ENCODE results near the gene DPH7.

The DPH7 gene

DNA sequence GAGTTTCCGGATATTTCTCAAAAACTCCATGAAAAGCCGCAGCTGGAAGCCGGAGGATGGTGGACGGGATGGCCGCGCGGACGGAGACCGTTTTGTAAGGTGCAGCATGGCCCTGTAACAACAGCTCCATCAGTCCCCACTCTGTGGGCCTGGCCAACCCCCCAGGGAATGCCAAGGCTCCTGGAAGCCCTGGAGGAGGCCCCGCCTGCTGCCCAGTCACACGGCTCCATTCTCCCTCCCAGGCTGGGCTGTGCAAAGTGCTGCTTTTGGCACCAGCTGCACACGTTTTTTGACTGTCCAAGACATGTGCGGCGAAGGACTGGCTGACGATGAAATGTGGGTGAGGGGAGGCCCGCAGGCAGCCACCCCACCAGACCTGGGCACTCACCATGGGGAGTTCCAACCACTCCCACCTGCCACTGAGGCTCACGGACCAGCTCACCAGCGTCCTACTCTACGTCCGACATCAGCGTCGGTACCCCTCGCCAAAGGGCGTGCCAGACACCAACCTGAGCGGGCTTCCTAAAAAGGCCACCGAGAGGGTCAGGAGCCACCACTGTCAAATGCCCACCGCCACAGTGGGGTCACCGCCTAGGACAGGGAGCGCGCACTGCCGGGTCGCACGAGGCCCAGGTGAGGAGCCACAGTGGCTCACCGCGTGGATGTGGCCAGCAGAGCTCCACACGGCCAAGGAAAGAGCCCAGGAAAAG is 55.8 kb downstream of the DPH7 start:
- H3K4me1 ChIP-seq (ENCODE audit: insufficient read depth, low read length, poor library complexity, severe bottlenecking) = no peaks in the 10 kb centered on the region
- H3K36me3 ChIP-seq (ENCODE audit: insufficient read depth, low read length) = no peaks in the 10 kb centered on the region
- no peaks in the 10 kb centered on the region for H3K27me3 ChIP-seq (ENCODE audit: insufficient read depth, low read length, poor library complexity, severe bottlenecking)
- no peaks in the 10 kb centered on the region for H3F3A ChIP-seq (ENCODE audit: low read depth)
- H4K20me1 ChIP-seq (ENCODE audit: insufficient read depth, low read length, poor library complexity, severe bottlenecking) = no peaks in the 10 kb centered on the region
- no peak overlapping the region for H3K4me2 ChIP-seq (ENCODE audit: low read depth, low read length, poor library complexity, severe bottlenecking)
- no peaks in the 10 kb centered on the region for H3K9me3 ChIP-seq (ENCODE audit: insufficient read depth, low read depth, low read length)
- H2AFZ ChIP-seq (ENCODE audit: low read length) = no peak overlapping the region
- H3K9ac ChIP-seq (ENCODE audit: low read depth, low read length, poor library complexity, severe bottlenecking) = no peak overlapping the region
- no peaks in the 10 kb centered on the region for H3K79me2 ChIP-seq (ENCODE audit: insufficient read depth, low read length)
- no peak overlapping the region for H3K4me3 ChIP-seq (ENCODE audit: low read length, poor library complexity, severe bottlenecking)
- no peaks in the 10 kb centered on the region for H3K9me2 ChIP-seq (replicated peaks; ENCODE audit: low read depth, low read length)
- TF ChIP-seq EZH2phosphoT487 (IDR thresholded peaks at IDR 0.05; ENCODE audit: borderline replicate concordance) = no peak
- TF ChIP-seq, protein P1, sequence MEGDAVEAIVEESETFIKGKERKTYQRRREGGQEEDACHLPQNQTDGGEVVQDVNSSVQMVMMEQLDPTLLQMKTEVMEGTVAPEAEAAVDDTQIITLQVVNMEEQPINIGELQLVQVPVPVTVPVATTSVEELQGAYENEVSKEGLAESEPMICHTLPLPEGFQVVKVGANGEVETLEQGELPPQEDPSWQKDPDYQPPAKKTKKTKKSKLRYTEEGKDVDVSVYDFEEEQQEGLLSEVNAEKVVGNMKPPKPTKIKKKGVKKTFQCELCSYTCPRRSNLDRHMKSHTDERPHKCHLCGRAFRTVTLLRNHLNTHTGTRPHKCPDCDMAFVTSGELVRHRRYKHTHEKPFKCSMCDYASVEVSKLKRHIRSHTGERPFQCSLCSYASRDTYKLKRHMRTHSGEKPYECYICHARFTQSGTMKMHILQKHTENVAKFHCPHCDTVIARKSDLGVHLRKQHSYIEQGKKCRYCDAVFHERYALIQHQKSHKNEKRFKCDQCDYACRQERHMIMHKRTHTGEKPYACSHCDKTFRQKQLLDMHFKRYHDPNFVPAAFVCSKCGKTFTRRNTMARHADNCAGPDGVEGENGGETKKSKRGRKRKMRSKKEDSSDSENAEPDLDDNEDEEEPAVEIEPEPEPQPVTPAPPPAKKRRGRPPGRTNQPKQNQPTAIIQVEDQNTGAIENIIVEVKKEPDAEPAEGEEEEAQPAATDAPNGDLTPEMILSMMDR (conservative IDR thresholded peaks at IDR 0.05; ENCODE audit: low read length) = no peak

DNA sequence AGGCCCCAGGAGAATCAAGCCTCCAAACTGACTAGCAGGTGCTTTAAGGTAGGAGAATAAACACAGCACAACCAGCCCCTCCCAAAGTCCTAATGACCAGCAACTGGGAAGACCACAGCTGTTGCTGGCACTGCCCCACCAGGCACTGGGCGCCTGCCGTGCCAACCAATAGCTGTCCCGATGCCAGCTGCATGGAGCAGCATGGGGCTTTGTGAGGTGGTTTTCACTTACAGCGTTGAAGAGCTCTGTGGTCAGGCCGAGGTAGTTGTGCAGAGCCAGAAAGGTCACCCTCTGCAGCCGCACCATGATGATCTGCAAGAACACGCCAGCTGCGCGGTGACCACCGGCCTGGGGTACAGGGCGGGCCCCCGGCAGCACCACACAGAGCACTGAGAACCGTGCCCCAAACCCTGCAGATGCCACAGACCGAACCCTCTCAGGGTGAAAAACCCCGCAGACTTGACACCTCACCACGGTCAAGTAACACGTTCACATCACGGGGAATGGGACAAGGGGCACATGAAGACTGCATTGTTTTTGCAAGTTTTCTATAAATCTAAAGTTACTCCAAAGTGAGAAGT is 57.2 kb downstream of the DPH7 start:
- no peaks in the 10 kb centered on the region for H3K36me3 ChIP-seq (ENCODE audit: insufficient read depth, low read length)
- H3F3A ChIP-seq (ENCODE audit: low read depth) = no peaks in the 10 kb centered on the region; the same call in 1 of the 2 replicates
- H3K4me3 ChIP-seq (ENCODE audit: low read length, poor library complexity, severe bottlenecking) = no peak overlapping the region
- no peaks in the 10 kb centered on the region for H3K79me2 ChIP-seq (ENCODE audit: insufficient read depth, low read length)
- H4K20me1 ChIP-seq (ENCODE audit: insufficient read depth, low read length, poor library complexity, severe bottlenecking) = no peaks in the 10 kb centered on the region
- no peak overlapping the region for H3K4me2 ChIP-seq (ENCODE audit: low read depth, low read length, poor library complexity, severe bottlenecking)
- no peaks in the 10 kb centered on the region for H3K9me2 ChIP-seq (replicated peaks; ENCODE audit: low read depth, low read length)
- H3K9ac ChIP-seq (ENCODE audit: low read depth, low read length, poor library complexity, severe bottlenecking) = no peak overlapping the region
- H3K27me3 ChIP-seq (ENCODE audit: insufficient read depth, low read length, poor library complexity, severe bottlenecking) = no peaks in the 10 kb centered on the region
- H3K9me3 ChIP-seq (ENCODE audit: insufficient read depth, low read depth, low read length) = no peaks in the 10 kb centered on the region
- H3K4me1 ChIP-seq (ENCODE audit: insufficient read depth, low read length, poor library complexity, severe bottlenecking) = no peaks in the 10 kb centered on the region
- TF ChIP-seq EZH2phosphoT487 (IDR thresholded peaks at IDR 0.05; ENCODE audit: borderline replicate concordance) = no peak
- TF ChIP-seq, protein P1 (conservative IDR thresholded peaks at IDR 0.05; ENCODE audit: low read length) = no peak
- H2AFZ ChIP-seq (ENCODE audit: low read length) = no peak overlapping the region

DNA sequence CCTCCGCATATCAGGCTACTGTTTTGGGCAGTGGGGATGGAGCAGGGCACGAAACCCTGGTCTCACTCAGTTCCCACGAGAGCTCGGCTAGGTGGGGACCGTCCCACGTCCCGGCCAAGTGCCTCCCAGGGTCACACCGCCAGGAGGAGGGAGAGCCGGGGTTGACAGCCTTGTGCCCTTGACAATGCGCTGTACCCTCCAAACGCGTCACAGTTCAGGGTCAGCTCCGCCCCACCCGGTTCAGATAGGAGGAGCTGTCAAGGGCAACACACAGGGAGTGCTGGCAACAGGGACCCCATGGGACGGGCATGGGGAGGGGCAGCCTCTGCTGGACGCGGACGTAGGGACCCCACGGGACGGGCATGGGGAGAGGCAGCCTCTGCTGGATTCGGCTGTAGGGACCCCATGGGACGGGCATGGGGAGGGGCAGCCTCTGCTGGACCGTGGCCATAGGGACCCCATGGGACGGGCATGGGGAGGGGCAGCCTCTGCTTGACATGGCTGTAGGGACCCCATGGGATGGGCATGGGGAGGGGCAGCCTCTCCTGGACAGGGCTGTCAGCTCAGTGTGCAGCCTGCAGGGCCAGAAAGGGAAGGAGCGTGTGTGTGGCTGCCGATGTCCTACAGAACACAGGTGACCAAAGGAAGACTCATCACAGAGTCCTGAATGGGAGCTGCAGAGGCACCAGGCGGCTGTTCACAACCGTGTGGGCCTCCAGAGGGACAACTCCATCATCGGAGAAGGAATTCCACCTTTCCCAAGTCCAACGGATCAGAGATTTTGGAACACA is 57.9 kb downstream of the DPH7 start:
- H3K9me3 ChIP-seq (ENCODE audit: insufficient read depth, low read depth, low read length) = no peaks in the 10 kb centered on the region
- no peak overlapping the region for H2AFZ ChIP-seq (ENCODE audit: low read length)
- TF ChIP-seq, protein P1 (conservative IDR thresholded peaks at IDR 0.05; ENCODE audit: low read length) = no peak
- no peak for TF ChIP-seq EZH2phosphoT487 (IDR thresholded peaks at IDR 0.05; ENCODE audit: borderline replicate concordance)
- H3K4me2 ChIP-seq (ENCODE audit: low read depth, low read length, poor library complexity, severe bottlenecking) = no peak overlapping the region
- H3K4me3 ChIP-seq (ENCODE audit: low read length, poor library complexity, severe bottlenecking) = no peak overlapping the region
- H3F3A ChIP-seq (ENCODE audit: low read depth) = no peaks in the 10 kb centered on the region; the same call in 1 of the 2 replicates
- no peaks in the 10 kb centered on the region for H3K9me2 ChIP-seq (replicated peaks; ENCODE audit: low read depth, low read length)
- H3K36me3 ChIP-seq (ENCODE audit: insufficient read depth, low read length) = no peaks in the 10 kb centered on the region
- no peaks in the 10 kb centered on the region for H3K79me2 ChIP-seq (ENCODE audit: insufficient read depth, low read length)
- H3K4me1 ChIP-seq (ENCODE audit: insufficient read depth, low read length, poor library complexity, severe bottlenecking) = no peaks in the 10 kb centered on the region
- no peaks in the 10 kb centered on the region for H3K27me3 ChIP-seq (ENCODE audit: insufficient read depth, low read length, poor library complexity, severe bottlenecking)
- H3K9ac ChIP-seq (ENCODE audit: low read depth, low read length, poor library complexity, severe bottlenecking) = no peak overlapping the region
- H4K20me1 ChIP-seq (ENCODE audit: insufficient read depth, low read length, poor library complexity, severe bottlenecking) = no peaks in the 10 kb centered on the region
